HFF-Myc (cell line): Measurements from ENCODE around the gene IFNGR1.

Experiments
- DNase-seq: peaks from one replicate; pipeline ENCODE4 v3.0.0-alpha.2; 2011; ENCODE audit warnings: low read depth; ENCODE audit errors: extremely low read depth
- H3K4me3 ChIP-seq: replicated peaks from 2 replicates; pipeline ENCODE4 v1.5.1; 2011; ENCODE audit warnings: low read depth, mild to moderate bottlenecking, control low read depth, low read length
- CTCF ChIP-seq: IDR thresholded peaks from 2 replicates; pipeline ENCODE4 v1.5.1; 2012; ENCODE audit warnings: mild to moderate bottlenecking, low read depth, low read length, control low read depth; ENCODE audit errors: missing control alignments

The IFNGR1 gene

DNA sequence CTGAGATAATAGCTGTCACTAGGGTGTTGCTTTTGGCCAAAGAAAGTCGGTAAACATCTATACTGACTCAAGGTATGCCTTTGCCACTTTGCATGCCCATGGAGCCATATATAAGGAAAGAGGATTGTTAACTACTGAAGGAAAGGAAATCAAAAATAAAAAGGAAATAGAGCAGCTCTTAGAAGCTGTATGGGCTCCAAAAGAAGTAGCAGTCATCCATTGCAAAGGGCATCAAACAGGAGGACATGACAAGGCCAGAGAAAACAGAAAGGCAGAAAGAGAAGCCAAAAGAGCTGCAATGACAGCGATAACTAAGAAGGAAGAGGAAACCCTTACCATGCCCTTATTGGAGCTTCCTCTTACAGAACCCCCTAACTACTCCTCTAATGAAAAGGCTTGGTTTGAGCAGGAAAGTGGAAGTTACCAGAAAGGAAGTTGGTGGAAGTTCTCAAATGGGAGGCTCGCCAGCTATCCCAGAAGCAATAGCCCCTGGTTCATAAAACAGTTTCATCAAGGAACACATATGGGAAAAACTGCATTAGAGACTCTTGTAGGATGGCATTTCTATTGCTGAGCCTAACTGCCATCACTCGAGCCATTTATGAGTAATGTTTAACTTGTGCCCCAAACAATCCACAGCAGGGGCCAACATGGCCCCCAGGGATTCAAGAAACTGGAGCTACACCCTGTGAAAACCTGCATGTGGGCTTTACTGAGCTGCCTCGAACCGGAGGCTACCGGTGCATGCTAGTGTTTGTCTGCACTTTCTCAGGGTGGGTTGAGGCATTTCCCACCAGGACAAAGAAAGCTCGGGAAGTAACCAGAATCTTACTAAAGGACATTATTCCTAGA lies 52.7 kb downstream of the IFNGR1 start:
- H3K4me3 ChIP-seq: no peak overlapping the region
- DNase-seq: no peak
- no peak for TF ChIP-seq CTCF

- DNase-seq: no peak
- no peak overlapping the region for H3K4me3 ChIP-seq
- no peak for TF ChIP-seq CTCF
These were observed 53.6 kb downstream of the IFNGR1 start for GRCh38 chr6:137165375-137166246.

DNA sequence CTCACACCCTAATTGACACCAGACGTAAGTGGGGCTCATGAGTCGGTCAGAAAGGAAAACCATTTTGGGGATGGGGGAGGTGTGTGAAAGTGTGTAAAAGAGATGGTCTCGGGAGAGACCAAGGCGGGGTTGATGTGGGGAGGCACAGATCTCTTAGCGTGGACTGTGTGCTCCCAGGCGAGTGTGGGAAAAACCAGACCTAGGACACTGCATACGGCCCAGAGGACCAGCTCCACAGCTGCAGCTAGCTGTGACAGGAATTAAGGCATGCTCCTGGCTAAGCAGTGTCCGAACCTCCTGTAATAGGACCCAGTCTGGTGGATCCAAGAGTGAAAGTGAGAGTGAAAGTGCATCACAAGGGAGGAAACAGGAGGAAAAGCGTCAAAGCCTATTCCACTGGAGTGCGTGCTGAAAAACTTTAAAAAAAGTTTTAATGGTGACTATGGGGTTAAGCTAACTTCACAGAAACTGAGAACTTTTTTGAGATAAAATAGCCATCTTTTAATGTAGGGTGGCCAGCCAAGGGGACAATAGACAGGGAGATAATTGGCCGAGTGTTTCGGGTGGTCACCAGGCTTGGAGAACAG lies 55.4 kb downstream of the IFNGR1 start:
- DNase-seq: no peak
- no peak overlapping the region for H3K4me3 ChIP-seq
- TF ChIP-seq CTCF: no peak

GRCh38 chr6:137162692-137163306 lies 56.4 kb downstream of the IFNGR1 start:
- DNase-seq: no peak
- TF ChIP-seq CTCF: no peak
- H3K4me3 ChIP-seq: no peak overlapping the region

DNA sequence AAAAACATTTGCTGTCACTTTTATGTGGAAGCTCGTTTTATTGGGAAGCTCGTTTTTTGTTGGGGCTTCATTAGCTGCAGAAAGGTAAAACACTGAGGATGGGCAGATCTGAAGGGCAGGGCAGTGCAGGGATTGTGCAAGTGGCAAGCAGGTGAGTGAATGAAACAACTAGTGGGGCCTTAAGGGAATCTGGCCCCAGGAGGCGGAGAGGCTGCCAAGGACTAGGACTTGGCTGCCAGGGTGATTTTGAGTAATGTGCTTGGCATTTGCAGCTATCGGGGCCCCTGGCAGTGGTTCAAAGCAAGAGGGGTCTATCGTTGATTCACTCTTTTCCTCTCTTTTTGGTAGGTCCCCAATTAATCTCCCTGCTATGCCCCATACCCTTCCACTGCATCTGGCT lies 57.2 kb downstream of the IFNGR1 start:
- no peak for DNase-seq
- H3K4me3 ChIP-seq: no peak overlapping the region
- no peak for TF ChIP-seq CTCF

DNA sequence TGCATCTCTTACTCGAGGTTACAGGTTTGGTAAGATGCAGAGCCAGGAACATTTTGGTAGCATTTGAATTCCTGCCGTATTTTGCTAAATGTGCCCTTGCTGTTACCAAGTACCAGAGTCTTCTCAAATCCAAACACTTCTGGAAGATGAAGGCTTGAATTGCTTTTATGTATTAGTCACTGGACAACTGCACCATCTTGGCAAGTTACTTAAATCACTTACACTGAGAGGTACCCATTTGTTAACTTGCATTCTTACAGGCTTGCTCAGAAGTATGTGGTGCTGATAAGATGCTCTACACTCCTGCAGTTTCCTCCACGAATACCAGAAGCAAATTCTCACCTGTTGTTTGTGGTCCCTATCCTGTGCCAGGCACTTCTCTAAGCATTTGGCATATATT lies 58.4 kb downstream of the IFNGR1 start:
- DNase-seq: no peak
- TF ChIP-seq CTCF: no peak
- H3K4me3 ChIP-seq: no peak overlapping the region
